C4-2B (cell line): Measurements from ENCODE around the gene NUP210.

Source experiments
- ZFX ChIP-seq: fragments of 450-650 bp; IDR thresholded peaks from 2 replicates; pipeline ENCODE4 v1.6.1; 2017
- TF ChIP-seq, protein P1 (sequence below): fragments of 450-650 bp; conservative IDR thresholded peaks from 2 replicates; pipeline ENCODE4 v1.5.1; 2017; ENCODE audit warnings: mild to moderate bottlenecking

- TF ChIP-seq, protein P1, sequence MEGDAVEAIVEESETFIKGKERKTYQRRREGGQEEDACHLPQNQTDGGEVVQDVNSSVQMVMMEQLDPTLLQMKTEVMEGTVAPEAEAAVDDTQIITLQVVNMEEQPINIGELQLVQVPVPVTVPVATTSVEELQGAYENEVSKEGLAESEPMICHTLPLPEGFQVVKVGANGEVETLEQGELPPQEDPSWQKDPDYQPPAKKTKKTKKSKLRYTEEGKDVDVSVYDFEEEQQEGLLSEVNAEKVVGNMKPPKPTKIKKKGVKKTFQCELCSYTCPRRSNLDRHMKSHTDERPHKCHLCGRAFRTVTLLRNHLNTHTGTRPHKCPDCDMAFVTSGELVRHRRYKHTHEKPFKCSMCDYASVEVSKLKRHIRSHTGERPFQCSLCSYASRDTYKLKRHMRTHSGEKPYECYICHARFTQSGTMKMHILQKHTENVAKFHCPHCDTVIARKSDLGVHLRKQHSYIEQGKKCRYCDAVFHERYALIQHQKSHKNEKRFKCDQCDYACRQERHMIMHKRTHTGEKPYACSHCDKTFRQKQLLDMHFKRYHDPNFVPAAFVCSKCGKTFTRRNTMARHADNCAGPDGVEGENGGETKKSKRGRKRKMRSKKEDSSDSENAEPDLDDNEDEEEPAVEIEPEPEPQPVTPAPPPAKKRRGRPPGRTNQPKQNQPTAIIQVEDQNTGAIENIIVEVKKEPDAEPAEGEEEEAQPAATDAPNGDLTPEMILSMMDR = no peak
- no peak for TF ChIP-seq ZFX
These were observed 151.1 kb downstream of the NUP210 start for GRCh38 chr3:13268961-13269441.
